ENCODE measurements around the gene NKAIN2.

DNA sequence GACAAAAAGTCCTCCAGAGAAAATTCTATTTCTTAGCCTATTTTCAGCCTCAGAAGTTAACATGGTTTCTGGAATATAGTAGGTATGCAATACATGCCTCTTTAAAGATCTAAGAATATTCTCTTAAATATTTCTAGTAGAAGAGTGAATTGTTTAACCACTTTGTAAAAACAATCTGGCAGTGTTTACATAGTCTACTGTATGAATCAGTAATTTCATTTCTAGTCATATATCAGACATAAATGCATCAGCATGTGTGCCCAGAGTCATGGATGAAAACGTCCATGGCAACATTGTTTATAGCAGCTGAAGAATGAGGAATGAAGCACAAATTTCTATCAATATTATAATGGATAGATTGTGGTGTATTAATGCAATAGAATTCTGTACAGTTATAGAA lies 124.9 kb downstream of the NKAIN2 start:
- TF ChIP-seq, protein P1, sequence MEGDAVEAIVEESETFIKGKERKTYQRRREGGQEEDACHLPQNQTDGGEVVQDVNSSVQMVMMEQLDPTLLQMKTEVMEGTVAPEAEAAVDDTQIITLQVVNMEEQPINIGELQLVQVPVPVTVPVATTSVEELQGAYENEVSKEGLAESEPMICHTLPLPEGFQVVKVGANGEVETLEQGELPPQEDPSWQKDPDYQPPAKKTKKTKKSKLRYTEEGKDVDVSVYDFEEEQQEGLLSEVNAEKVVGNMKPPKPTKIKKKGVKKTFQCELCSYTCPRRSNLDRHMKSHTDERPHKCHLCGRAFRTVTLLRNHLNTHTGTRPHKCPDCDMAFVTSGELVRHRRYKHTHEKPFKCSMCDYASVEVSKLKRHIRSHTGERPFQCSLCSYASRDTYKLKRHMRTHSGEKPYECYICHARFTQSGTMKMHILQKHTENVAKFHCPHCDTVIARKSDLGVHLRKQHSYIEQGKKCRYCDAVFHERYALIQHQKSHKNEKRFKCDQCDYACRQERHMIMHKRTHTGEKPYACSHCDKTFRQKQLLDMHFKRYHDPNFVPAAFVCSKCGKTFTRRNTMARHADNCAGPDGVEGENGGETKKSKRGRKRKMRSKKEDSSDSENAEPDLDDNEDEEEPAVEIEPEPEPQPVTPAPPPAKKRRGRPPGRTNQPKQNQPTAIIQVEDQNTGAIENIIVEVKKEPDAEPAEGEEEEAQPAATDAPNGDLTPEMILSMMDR (IDR thresholded peaks at IDR 0.05) = no peak
- no peak for TF ChIP-seq POLR2A (IDR thresholded peaks at IDR 0.05)
- no peak for TF ChIP-seq EP300 (IDR thresholded peaks at IDR 0.05)
- no peak for TF ChIP-seq POLR2AphosphoS5 (IDR thresholded peaks at IDR 0.05)

Data from sigmoid colon (tissue), 4 donors.